Ureter (tissue), 1 donor: ENCODE results near the gene FLT1. TPM values are rescaled to one million over a fixed set of nuclear protein-coding genes. Genes with fewer than 3 reads are reported as not detected.

Source experiments
- DNase-seq: peaks from one replicate; pipeline ENCODE4 v3.0.0-alpha.2; 2020; ENCODE audit warnings: low spot score
- total RNA-seq: library from RNA; stranded (reverse); gene quantifications from one replicate; pipeline ENCODE4 v1.2.4, GENCODE V29; 2023
- donor health status: DM: yes; HTN: yes; CAD: no.

Gene FLT1
- total RNA-seq, 1 donor from 2014 or later: 51.1 TPM

- DNase-seq: no peak
Observed at GRCh38 chr13:28485996-28486543, 8.9 kb downstream of the FLT1 start.

DNA sequence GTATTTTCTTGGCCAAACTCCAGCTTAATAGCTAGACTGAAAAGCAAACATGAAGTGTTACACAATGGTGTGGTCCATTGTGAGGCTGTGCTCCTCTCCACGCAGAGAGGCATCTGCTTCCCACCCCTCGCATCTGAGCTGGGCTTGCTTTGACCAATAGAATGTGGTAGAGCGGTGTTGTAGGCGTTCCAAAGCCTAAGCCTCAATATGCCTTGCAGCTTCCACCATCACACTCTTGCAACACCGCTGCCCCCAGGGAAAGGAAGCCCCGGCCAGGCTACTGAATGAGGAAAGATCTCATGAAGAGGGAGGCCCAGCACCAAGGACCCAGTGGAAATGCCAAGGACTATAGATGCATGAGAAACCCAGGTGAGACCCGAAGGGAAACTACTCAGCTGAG lies 9.4 kb downstream of the FLT1 start:
- no peak for DNase-seq

- DNase-seq: no peak
Observed at GRCh38 chr13:28485097-28485496, 9.8 kb downstream of the FLT1 start.

GRCh38 chr13:28483313-28483931 lies 11.5 kb downstream of the FLT1 start:
- no peak for DNase-seq

DNA sequence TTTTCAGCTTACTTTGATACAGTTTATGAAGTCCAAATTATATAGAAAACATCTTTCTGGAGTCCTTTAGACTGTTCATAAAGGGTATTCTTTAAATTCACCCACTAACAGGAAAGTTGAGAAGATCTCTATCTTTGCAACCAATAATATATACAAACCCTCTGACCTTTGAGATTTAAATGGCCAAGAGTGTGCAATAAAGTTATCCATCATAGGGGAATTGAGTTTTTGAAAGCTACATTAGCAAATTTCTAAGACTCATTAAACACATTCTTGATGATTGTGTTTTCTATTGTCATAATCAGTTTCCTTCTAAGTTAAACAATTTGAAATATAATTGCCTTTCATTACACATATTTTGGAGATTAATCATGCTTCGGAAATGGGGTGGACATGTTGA lies 15.9 kb downstream of the FLT1 start:
- DNase-seq: no peak

GRCh38 chr13:28478127-28478526 lies 16.8 kb downstream of the FLT1 start:
- DNase-seq: no peak

DNA sequence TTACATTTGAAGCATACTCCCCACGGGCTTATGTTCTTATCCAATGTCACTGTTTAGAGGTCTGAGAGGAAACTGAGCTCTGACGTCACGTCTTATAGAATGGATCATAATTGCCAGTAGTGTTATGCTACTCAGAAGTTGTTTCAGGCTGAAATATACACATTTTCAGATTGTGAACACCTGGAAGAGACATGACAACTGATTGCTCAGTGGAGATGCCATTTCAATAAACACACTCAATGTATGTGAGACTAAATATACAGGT lies 17.3 kb downstream of the FLT1 start:
- DNase-seq: no peak

- no peak for DNase-seq
Observed at GRCh38 chr13:28476919-28477708, 17.8 kb downstream of the FLT1 start.

- DNase-seq: no peak
Observed at GRCh38 chr13:28475916-28476725, 18.8 kb downstream of the FLT1 start.

- DNase-seq: no peak
Observed at GRCh38 chr13:28474491-28475134, 20.3 kb downstream of the FLT1 start.

DNA sequence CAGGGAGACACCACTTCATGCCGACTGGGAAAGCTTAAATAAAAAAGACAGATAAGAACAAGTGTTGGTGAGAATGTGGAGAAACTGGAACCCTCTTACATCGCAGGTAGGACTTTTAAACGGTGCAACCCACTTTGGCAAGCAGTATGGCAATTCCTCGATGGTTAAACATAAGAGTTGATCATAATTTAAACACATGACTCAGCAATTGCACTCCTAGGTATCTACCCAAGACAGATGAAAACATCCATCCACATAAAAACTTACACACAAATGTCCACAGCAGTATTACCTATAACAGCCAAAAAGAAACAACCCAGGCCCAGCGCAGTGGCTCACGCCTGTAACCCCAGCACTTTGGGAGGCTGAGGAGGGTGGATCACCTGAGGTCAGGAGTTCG lies 21.9 kb downstream of the FLT1 start:
- no peak for DNase-seq

GRCh38 chr13:28471421-28471820 lies 23.5 kb downstream of the FLT1 start:
- no peak for DNase-seq

DNA sequence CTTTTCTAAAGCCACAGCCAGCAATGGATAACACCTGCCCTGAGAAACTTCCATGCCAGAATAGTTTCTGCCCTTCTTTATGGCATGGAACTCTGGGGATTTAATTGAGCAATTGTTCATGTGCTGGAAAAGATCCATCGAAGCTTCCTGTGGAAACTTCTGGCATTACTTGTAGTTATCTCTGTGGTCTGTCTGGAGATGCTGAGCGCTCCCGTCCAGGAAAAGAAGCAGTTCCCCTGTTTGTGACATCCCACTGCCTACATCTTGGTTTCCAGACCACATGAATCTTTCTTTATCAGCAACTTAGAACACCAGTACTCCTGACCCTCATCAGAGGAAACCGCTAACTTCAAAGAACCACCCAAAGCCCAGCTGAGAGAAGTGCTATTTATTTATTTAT lies 24.6 kb downstream of the FLT1 start:
- no peak for DNase-seq

DNA sequence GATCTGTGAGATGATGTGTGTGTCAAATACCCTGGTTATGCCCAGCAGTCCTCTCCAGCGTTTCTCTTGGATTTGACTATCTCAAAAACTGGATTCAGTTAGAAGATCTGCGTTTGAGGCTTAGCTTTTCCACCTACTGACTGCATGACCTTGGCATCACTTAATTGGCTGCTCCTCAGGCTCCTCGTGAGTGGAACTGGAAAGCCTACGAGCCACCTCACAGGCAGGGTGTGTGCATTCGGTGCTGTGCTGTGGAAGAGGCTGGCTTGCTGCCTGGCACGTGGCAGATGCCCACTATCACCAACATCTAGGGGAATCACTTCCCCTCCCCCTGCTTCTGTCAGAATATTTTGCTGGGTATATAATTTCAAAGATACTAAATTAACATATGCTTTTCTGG lies 25.6 kb downstream of the FLT1 start:
- DNase-seq: no peak

- no peak for DNase-seq
Observed at GRCh38 chr13:28468023-28468915, 26.7 kb downstream of the FLT1 start.

DNA sequence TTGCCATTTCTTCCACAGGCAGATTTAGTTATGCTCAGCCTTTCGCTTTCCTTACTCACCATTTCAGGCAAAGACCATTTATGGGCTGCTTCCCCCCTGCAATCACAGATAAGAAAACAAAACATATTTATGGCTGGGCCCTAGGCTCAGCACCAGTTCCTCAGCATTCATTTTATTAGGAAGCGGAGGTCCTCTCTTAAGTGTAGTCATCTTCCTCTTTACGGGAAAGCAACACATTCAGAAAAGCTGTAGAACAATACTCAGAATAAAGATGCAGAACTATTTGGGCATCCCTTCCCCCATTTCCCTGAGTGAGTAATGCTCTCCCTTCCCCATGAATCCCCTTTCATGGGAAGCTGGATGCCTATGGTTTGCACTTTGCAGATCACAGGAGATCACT lies 27.9 kb downstream of the FLT1 start:
- no peak for DNase-seq

- DNase-seq: no peak
Observed at GRCh38 chr13:28466151-28466550, 28.8 kb downstream of the FLT1 start.

GRCh38 chr13:28464861-28465460 lies 30.0 kb downstream of the FLT1 start:
- no peak for DNase-seq

GRCh38 chr13:28463481-28463880 lies 31.4 kb downstream of the FLT1 start:
- no peak for DNase-seq

DNA sequence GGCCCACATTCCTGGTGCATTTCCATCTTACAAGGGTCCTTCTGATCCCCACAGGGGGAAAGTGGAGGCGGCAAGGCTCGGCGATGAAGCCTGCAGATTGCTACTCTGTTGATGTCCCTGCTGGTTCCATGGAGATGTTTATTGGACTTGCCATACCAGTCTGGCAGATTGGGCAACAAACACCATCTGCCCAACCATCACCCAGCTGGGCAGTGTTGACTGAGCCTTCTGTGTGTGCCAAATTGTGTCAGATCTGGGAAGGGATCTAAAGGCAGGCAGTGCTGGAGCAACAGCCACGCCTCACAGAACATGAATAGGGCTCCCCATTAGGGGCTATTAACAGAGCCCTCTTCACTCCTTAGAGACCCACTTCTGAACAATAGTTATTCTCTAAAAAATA lies 35.0 kb downstream of the FLT1 start:
- DNase-seq: no peak

- DNase-seq: no peak
Observed at GRCh38 chr13:28458608-28459007, 36.3 kb downstream of the FLT1 start.
